CD4-positive, alpha-beta T cell (primary cell): ENCODE data around the gene PYY. TPM values are rescaled to one million over a fixed set of nuclear protein-coding genes. Genes with fewer than 3 reads are reported as not detected.

Experiments
- ATAC-seq: fragments of 200-7000 bp; cut with Tn5 transposase; one replicate; pipeline ENCODE4 v1.10.0; 2022; ENCODE audit warnings: mild to moderate bottlenecking; ENCODE audit not compliant: poor library complexity
- CTCF ChIA-PET: fragments of 350-600 bp; sonication (Branson Sonifier 250); formaldehyde crosslinking; loops from one replicate; lab custom pipeline; 2021; ENCODE audit warnings: antibody characterized with exemption, inconsistent platforms; lab: Charles Lee
- POLR2A ChIA-PET: fragments of 350-600 bp; sonication (Branson Sonifier 250); formaldehyde crosslinking; loops from one replicate; lab custom pipeline; 2021; ENCODE audit warnings: antibody characterized with exemption, inconsistent platforms; lab: Charles Lee
- DNase-seq, 14 experiments: peaks; one replicate each; pipeline ENCODE4 v3.0.0-alpha.2; 2013 to 2020; ENCODE audit warnings: mixed read lengths in 2 of 14
- H3K27ac ChIP-seq, 2 donors: one replicate each; pipeline versions ENCODE4 v1.5.1 to v1.7.0; 2013; ENCODE audit warnings: low read length in 2 of 2, low read depth in 1 of 2, mild to moderate bottlenecking in 1 of 2
- H3K27me3 ChIP-seq, 2 experiments: 1 replicate in 1 of 2; 2 replicates in 1 of 2; pipeline versions ENCODE4 v1.6.1 to v1.7.0; 2013; ENCODE audit warnings: low read length in 2 of 2, control low read depth in 1 of 2, mild to moderate bottlenecking in 1 of 2, moderate library complexity in 1 of 2; ENCODE audit not compliant: insufficient read depth in 2 of 2, control insufficient read depth in 1 of 2
- H3K36me3 ChIP-seq: one replicate; pipeline ENCODE4 v1.6.1; 2013; ENCODE audit warnings: low read length, control low read depth; ENCODE audit not compliant: insufficient read depth
- H3K4me1 ChIP-seq: one replicate; pipeline ENCODE4 v1.6.1; 2013; ENCODE audit warnings: low read length, control low read depth; ENCODE audit not compliant: insufficient read depth
- H3K4me3 ChIP-seq: one replicate; pipeline ENCODE4 v1.5.1; 2013; ENCODE audit warnings: mild to moderate bottlenecking, low read length, moderate library complexity
- H3K9me3 ChIP-seq, 2 experiments: 1 replicate in 1 of 2; 2 replicates in 1 of 2; pipeline versions ENCODE4 v1.6.1 to v1.7.0; 2013; ENCODE audit warnings: low read length in 2 of 2, mild to moderate bottlenecking in 2 of 2, control low read depth in 1 of 2, moderate library complexity in 1 of 2; ENCODE audit not compliant: control insufficient read depth in 1 of 2, insufficient read depth in 1 of 2
- H3K27ac Mint-ChIP-seq: one replicate; pipeline ENCODE4 v1.8.0; 2020; ENCODE audit warnings: mixed read lengths
- H3K27me3 Mint-ChIP-seq: one replicate; pipeline ENCODE4 v1.8.0; 2021; ENCODE audit warnings: mixed read lengths
- H3K36me3 Mint-ChIP-seq: one replicate; pipeline ENCODE4 v1.8.0; 2021; ENCODE audit warnings: low read depth, mixed read lengths
- H3K4me1 Mint-ChIP-seq: one replicate; pipeline ENCODE4 v1.8.0; 2021; ENCODE audit warnings: low read depth, mixed read lengths
- H3K4me3 Mint-ChIP-seq: one replicate; pipeline ENCODE4 v1.8.0; 2020; ENCODE audit warnings: mild to moderate bottlenecking, mixed read lengths
- H3K9me3 Mint-ChIP-seq: one replicate; pipeline ENCODE4 v1.8.0; 2020; ENCODE audit warnings: mixed read lengths
- CTCF ChIP-seq: fragments of 200-600 bp; IDR thresholded peaks from one replicate; pipeline ENCODE4 v1.8.0; 2022; ENCODE audit warnings: antibody characterized with exemption, mild to moderate bottlenecking
- intact Hi-C, 2 experiments: fragments of 100-400 bp; cut with DNase I in 1 of 2; cut with micrococcal nuclease in 1 of 2; formaldehyde crosslinking; loops; one replicate each; pipeline versions ENCODE4 v1.15.1 to v1.9.0; 2023 to 2025; cut with DNase I, micrococcal nuclease
- total RNA-seq, 174 experiments: library from RNA in 2 of 174; stranded (reverse) in 2 of 174; gene quantifications; one replicate each; pipeline ENCODE4 v1.2.3 and lab custom pipeline; 2021 to 2026

PYY gene
- total RNA-seq, 2 experiments from 2014 or later: not detected

GRCh38 chr17:43983515-43984411 is 30.0 kb upstream of the PYY start:
- peaks cover 35 to 63% of the 10 kb centered on the region in 2 experiments for H3K27me3 ChIP-seq
- CTCF ChIA-PET: no interaction called here
- intact Hi-C loops: no loop called here
- H3K9me3 ChIP-seq: peaks cover 0 to 6% of the 10 kb centered on the region in 2 experiments
- no peak overlapping the region for H3K27ac Mint-ChIP-seq
- POLR2A ChIA-PET: no interaction called here
- no peaks in the 10 kb centered on the region for H3K36me3 ChIP-seq
- ATAC-seq (no peak), DNase-seq (peak in 2 of 14 experiments; percentile 5 to 20)
- peaks cover 15% of the 10 kb centered on the region for H3K4me1 ChIP-seq
- no peak overlapping the region for H3K4me3 ChIP-seq
- H3K9me3 Mint-ChIP-seq: no peaks in the 10 kb centered on the region
- no peaks in the 10 kb centered on the region for H3K36me3 Mint-ChIP-seq
- TF ChIP-seq CTCF: no peak
- H3K4me1 Mint-ChIP-seq: no peaks in the 10 kb centered on the region
- peaks cover 84% of the 10 kb centered on the region for H3K27me3 Mint-ChIP-seq
- H3K27ac ChIP-seq: no peak overlapping the region
- H3K4me3 Mint-ChIP-seq: no peak overlapping the region

GRCh38 chr17:43983196-43983514 is 29.4 kb upstream of the PYY start:
- intact Hi-C loops: no loop called here
- DNase-seq: no peak
- no peak overlapping the region for H3K27ac Mint-ChIP-seq
- Histone ChIP-seq H3K27me3 (peaks cover 35 to 63% of the 10 kb centered on the region in 2 experiments), H3K4me3 (no peak overlapping the region), H3K9me3 (peaks cover 0 to 6% of the 10 kb centered on the region in 2 experiments), H3K27ac (no peak overlapping the region), H3K36me3 (no peaks in the 10 kb centered on the region), H3K4me1 (peaks cover 15% of the 10 kb centered on the region)
- H3K27me3 Mint-ChIP-seq: peaks cover 84% of the 10 kb centered on the region
- no peak overlapping the region for H3K4me3 Mint-ChIP-seq
- no peak for TF ChIP-seq CTCF
- no peaks in the 10 kb centered on the region for H3K36me3 Mint-ChIP-seq
- ATAC-seq: no peak
- POLR2A ChIA-PET: no interaction called here
- H3K9me3 Mint-ChIP-seq: no peaks in the 10 kb centered on the region
- H3K4me1 Mint-ChIP-seq: no peaks in the 10 kb centered on the region
- CTCF ChIA-PET: no interaction called here

GRCh38 chr17:43982171-43982570 is 28.4 kb upstream of the PYY start:
- H3K36me3 Mint-ChIP-seq: no peaks in the 10 kb centered on the region
- Histone ChIP-seq H3K9me3 (peaks cover 0 to 6% of the 10 kb centered on the region in 2 experiments), H3K4me1 (peaks cover 15% of the 10 kb centered on the region), H3K36me3 (no peaks in the 10 kb centered on the region), H3K27me3 (peaks cover 33 to 57% of the 10 kb centered on the region in 2 experiments), H3K4me3 (no peak overlapping the region), H3K27ac (no peak overlapping the region)
- H3K9me3 Mint-ChIP-seq: no peaks in the 10 kb centered on the region
- H3K4me3 Mint-ChIP-seq: no peak overlapping the region
- DNase-seq (no peak), ATAC-seq (no peak)
- H3K4me1 Mint-ChIP-seq: no peaks in the 10 kb centered on the region
- H3K27me3 Mint-ChIP-seq: peaks cover 78% of the 10 kb centered on the region
- TF ChIP-seq CTCF: no peak
- intact Hi-C loops: no loop called here
- no peak overlapping the region for H3K27ac Mint-ChIP-seq
- CTCF ChIA-PET: no interaction called here
- POLR2A ChIA-PET: no interaction called here
